K562 (cell line): ENCODE measurements around the gene FOS. TPM values are rescaled to one million over a fixed set of nuclear protein-coding genes. Genes with fewer than 3 reads are reported as not detected.

Experiments
- BRF1 ChIP-seq: IDR thresholded peaks from 3 replicates; pipeline ENCODE4 v1.6.1; 2011; ENCODE audit warnings: borderline replicate concordance, mild to moderate bottlenecking; ENCODE audit not compliant: insufficient read length; ENCODE audit errors: extremely low read depth
- C11orf30 ChIP-seq: fragments of 450-650 bp; IDR thresholded peaks from 2 replicates; pipeline ENCODE4 v1.6.1; 2016; ENCODE audit warnings: low read depth, mild to moderate bottlenecking
- CHCHD3 ChIP-seq: fragments of 250-450 bp; sonication (Bioruptor Pico); IDR thresholded peaks from 2 replicates; pipeline ENCODE4 v2.1.2; 2022; ENCODE audit warnings: mild to moderate bottlenecking
- DACH1 ChIP-seq: fragments of 450-650 bp; IDR thresholded peaks from 2 replicates; pipeline ENCODE4 v1.6.1; 2018; ENCODE audit not compliant: partially characterized antibody
- FOXK1 ChIP-seq: sonication (generic); formaldehyde crosslinking; IDR thresholded peaks from 2 replicates; pipeline ENCODE4 v1.8.0; 2022; ENCODE audit warnings: missing genetic modification reagents, mild to moderate bottlenecking, borderline replicate concordance
- HDAC1 ChIP-seq, 2 experiments: fragments of 450-650 bp; IDR thresholded peaks; 2 replicates each; pipeline ENCODE4 v1.6.1; 2016 to 2017; ENCODE audit warnings: inconsistent platforms in 1 of 2, mild to moderate bottlenecking in 1 of 2, moderate library complexity in 1 of 2
- HMGN3 ChIP-seq: IDR thresholded peaks from 2 replicates; pipeline ENCODE4 v1.6.1; 2011; ENCODE audit warnings: borderline replicate concordance, low read depth, mild to moderate bottlenecking, mixed read lengths, low read length; ENCODE audit not compliant: insufficient read length; ENCODE audit errors: extremely low read depth
- HNRNPL ChIP-seq: fragments of 200-400 bp; formaldehyde crosslinking; IDR thresholded peaks from 2 replicates; pipeline ENCODE4 v1.6.1; 2017; ENCODE audit warnings: low read depth, mild to moderate bottlenecking, low read length
- KLF16 ChIP-seq: IDR thresholded peaks from 2 replicates; pipeline ENCODE4 v1.6.1; 2016; ENCODE audit warnings: antibody characterized with exemption
- LCOR ChIP-seq: sonication (generic); formaldehyde crosslinking; IDR thresholded peaks from 2 replicates; pipeline ENCODE4 v1.8.0; 2022; ENCODE audit warnings: mild to moderate bottlenecking, missing genetic modification reagents
- MAFF ChIP-seq: IDR thresholded peaks from 2 replicates; pipeline ENCODE4 v1.6.1; 2012; ENCODE audit warnings: low read length, improper control_type of control experiment
- MYBL2 ChIP-seq, 2 experiments: fragments of 450-650 bp in 1 of 2; sonication (generic) in 1 of 2; formaldehyde crosslinking in 1 of 2; IDR thresholded peaks; 2 replicates each; pipeline versions ENCODE4 v1.6.1 to v1.8.1; 2017 to 2022; ENCODE audit warnings: borderline replicate concordance in 1 of 2, inconsistent platforms in 1 of 2, low read depth in 1 of 2, mild to moderate bottlenecking in 1 of 2, missing genetic modification reagents in 1 of 2, moderate library complexity in 1 of 2
- NRF1 ChIP-seq, 2 experiments: fragments of 450-650 bp; IDR thresholded peaks in 1 of 2; conservative IDR thresholded peaks in 1 of 2; 2 replicates each; pipeline ENCODE4 v1.6.1; 2014; ENCODE audit warnings: mild to moderate bottlenecking in 2 of 2
- POLR2A ChIP-seq: fragments of 450-650 bp; conservative IDR thresholded peaks from 2 replicates; pipeline ENCODE4 v1.6.1; 2016
- PURB ChIP-seq: sonication (generic); formaldehyde crosslinking; IDR thresholded peaks from 2 replicates; pipeline ENCODE4 v1.9.0; 2021; ENCODE audit warnings: low read depth, mild to moderate bottlenecking, missing genetic modification reagents
- SP1 ChIP-seq: sonication (generic); formaldehyde crosslinking; IDR thresholded peaks from 2 replicates; pipeline ENCODE4 v1.8.1; 2022; ENCODE audit warnings: mild to moderate bottlenecking, missing genetic modification reagents
- SREBF2 ChIP-seq: sonication (generic); formaldehyde crosslinking; IDR thresholded peaks from 2 replicates; pipeline ENCODE4 v1.4.0; 2020; ENCODE audit warnings: mild to moderate bottlenecking, missing genetic modification reagents
- TCF7L2 ChIP-seq: fragments of 150-350 bp; IDR thresholded peaks from 2 replicates; pipeline ENCODE4 v1.6.1; 2016; ENCODE audit warnings: low read depth, mild to moderate bottlenecking, low read length, moderate library complexity
- TGIF2 ChIP-seq: sonication (generic); formaldehyde crosslinking; IDR thresholded peaks from 2 replicates; pipeline ENCODE4 v1.8.1; 2022; ENCODE audit warnings: mild to moderate bottlenecking, missing genetic modification reagents, moderate library complexity
- U2AF2 ChIP-seq: fragments of 200-400 bp; formaldehyde crosslinking; optimal IDR thresholded peaks from 2 replicates; pipeline ENCODE3; 2017; ENCODE audit warnings: low read depth, mild to moderate bottlenecking, low read length
- ZNF316 ChIP-seq: fragments of 450-650 bp; IDR thresholded peaks from 2 replicates; pipeline ENCODE4 v1.6.1; 2016
- ZNF444 ChIP-seq: fragments of 250-450 bp; sonication (Bioruptor Pico); IDR thresholded peaks from 2 replicates; pipeline ENCODE4 v1.4.0; 2020; ENCODE audit warnings: mild to moderate bottlenecking, moderate library complexity
- polyA plus RNA-seq, 8 experiments: library from polyadenylated mRNA; depleted of rRNA in 4 of 8; stranded (reverse) in 5 of 8; unstranded in 3 of 8; fragments of >200 nt; fragmentation: Nextera tagmentation in 2 of 8; fragmentation: Illumina TruSeq in 1 of 8; extraction: Ambion mirVana in 2 of 8; extraction: Trizol in 1 of 8; gene quantifications; 2 replicates each; pipeline versions ENCODE4 v1.2.1 to v1.2.3, GENCODE V29; 2011 to 2014; ENCODE audit warnings: inconsistent platforms in 1 of 8, missing spikeins in 1 of 8
- total RNA-seq, 7 experiments: library from RNA; depleted of rRNA in 6 of 7; stranded (reverse); fragments of >200 nt in 6 of 7; fragmentation: Illumina TruSeq in 2 of 7; extraction: Trizol in 2 of 7; gene quantifications; 2 replicates each; pipeline versions ENCODE4 v1.2.1 to v1.2.3, GENCODE V29; 2011 to 2021; ENCODE audit warnings: low replicate concordance in 1 of 7
- TF ChIP-seq, protein P1 (sequence below): fragments of 450-650 bp; conservative IDR thresholded peaks from 2 replicates; pipeline ENCODE4 v1.6.1; 2016; ENCODE audit warnings: missing genetic modification characterization, low read depth, mild to moderate bottlenecking, control low read depth, missing compliant biosample characterization
- TF ChIP-seq, protein P2 (sequence below): fragments of 250-450 bp; sonication (Bioruptor Pico); IDR thresholded peaks from 2 replicates; pipeline ENCODE4 v1.5.0; 2020; ENCODE audit warnings: mild to moderate bottlenecking
- TF ChIP-seq, protein P3 (sequence below): fragments of 250-450 bp; sonication (Bioruptor Pico); IDR thresholded peaks from 2 replicates; pipeline ENCODE4 v1.4.0; 2020; ENCODE audit warnings: mild to moderate bottlenecking

FOS gene
- total and polyA plus RNA-seq, 9 of the 15 experiments (the other 6 are each of a cell fraction or from before 2014, with no cell fraction given), result 0.54 to 13.8 (median 8.9) TPM

DNA sequence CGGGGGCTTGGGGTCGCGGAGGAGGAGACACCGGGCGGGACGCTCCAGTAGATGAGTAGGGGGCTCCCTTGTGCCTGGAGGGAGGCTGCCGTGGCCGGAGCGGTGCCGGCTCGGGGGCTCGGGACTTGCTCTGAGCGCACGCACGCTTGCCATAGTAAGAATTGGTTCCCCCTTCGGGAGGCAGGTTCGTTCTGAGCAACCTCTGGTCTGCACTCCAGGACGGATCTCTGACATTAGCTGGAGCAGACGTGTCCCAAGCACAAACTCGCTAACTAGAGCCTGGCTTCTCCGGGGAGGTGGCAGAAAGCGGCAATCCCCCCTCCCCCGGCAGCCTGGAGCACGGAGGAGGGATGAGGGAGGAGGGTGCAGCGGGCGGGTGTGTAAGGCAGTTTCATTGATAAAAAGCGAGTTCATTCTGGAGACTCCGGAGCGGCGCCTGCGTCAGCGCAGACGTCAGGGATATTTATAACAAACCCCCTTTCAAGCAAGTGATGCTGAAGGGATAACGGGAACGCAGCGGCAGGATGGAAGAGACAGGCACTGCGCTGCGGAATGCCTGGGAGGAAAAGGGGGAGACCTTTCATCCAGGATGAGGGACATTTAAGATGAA, 630 bp downstream of the FOS start (continued):
- TF ChIP-seq, protein P1, sequence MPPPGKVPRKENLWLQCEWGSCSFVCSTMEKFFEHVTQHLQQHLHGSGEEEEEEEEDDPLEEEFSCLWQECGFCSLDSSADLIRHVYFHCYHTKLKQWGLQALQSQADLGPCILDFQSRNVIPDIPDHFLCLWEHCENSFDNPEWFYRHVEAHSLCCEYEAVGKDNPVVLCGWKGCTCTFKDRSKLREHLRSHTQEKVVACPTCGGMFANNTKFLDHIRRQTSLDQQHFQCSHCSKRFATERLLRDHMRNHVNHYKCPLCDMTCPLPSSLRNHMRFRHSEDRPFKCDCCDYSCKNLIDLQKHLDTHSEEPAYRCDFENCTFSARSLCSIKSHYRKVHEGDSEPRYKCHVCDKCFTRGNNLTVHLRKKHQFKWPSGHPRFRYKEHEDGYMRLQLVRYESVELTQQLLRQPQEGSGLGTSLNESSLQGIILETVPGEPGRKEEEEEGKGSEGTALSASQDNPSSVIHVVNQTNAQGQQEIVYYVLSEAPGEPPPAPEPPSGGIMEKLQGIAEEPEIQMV (tag), result no peak
- no peak for TF ChIP-seq C11orf30
- TF ChIP-seq MYBL2 (IDR thresholded peaks at IDR 0.05; ENCODE audit: low read depth), result no peak
- no peak for TF ChIP-seq MYBL2 (CRISPR knock-in tag; IDR thresholded peaks at IDR 0.05; ENCODE audit: borderline replicate concordance)
- TF ChIP-seq CHCHD3, result no peak
- TF ChIP-seq, protein P2, sequence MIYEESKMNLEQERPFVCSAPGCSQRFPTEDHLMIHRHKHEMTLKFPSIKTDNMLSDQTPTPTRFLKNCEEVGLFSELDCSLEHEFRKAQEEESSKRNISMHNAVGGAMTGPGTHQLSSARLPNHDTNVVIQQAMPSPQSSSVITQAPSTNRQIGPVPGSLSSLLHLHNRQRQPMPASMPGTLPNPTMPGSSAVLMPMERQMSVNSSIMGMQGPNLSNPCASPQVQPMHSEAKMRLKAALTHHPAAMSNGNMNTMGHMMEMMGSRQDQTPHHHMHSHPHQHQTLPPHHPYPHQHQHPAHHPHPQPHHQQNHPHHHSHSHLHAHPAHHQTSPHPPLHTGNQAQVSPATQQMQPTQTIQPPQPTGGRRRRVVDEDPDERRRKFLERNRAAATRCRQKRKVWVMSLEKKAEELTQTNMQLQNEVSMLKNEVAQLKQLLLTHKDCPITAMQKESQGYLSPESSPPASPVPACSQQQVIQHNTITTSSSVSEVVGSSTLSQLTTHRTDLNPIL, result no peak
- TF ChIP-seq HMGN3, result peak; percentile 19
- TF ChIP-seq NRF1 (conservative IDR thresholded peaks at IDR 0.05 in 1 of 2, IDR thresholded peaks at IDR 0.05 in 1 of 2), result peak; percentile 75 to 76
- TF ChIP-seq MAFF, result no peak
- no peak for TF ChIP-seq ZNF316
- TF ChIP-seq, protein P3, sequence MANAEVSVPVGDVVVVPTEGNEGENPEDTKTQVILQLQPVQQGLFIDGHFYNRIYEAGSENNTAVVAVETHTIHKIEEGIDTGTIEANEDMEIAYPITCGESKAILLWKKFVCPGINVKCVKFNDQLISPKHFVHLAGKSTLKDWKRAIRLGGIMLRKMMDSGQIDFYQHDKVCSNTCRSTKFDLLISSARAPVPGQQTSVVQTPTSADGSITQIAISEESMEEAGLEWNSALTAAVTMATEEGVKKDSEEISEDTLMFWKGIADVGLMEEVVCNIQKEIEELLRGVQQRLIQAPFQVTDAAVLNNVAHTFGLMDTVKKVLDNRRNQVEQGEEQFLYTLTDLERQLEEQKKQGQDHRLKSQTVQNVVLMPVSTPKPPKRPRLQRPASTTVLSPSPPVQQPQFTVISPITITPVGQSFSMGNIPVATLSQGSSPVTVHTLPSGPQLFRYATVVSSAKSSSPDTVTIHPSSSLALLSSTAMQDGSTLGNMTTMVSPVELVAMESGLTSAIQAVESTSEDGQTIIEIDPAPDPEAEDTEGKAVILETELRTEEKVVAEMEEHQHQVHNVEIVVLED (CRISPR knock-in tag), result no peak
- TF ChIP-seq SREBF2 (CRISPR knock-in tag), result no peak
- peak; percentile 17; the same call in 1 of the 2 replicates for TF ChIP-seq SP1
- no peak for TF ChIP-seq TGIF2
- TF ChIP-seq FOXK1 (CRISPR knock-in tag), result 0 out of 2 replicates have a peak, but pooled peaks have one; percentile 82
- no peak for TF ChIP-seq ZNF444
- TF ChIP-seq PURB, result no peak
- no peak for TF ChIP-seq U2AF2
- 0 out of 2 replicates have a peak, but pooled peaks have one; percentile 11 for TF ChIP-seq HNRNPL
- TF ChIP-seq TCF7L2, result no peak
- no peak for TF ChIP-seq KLF16
- no peak for TF ChIP-seq DACH1
- no peak for TF ChIP-seq BRF1
- no peak; the same call in 1 of the 2 replicates for TF ChIP-seq LCOR
- TF ChIP-seq HDAC1 (IDR thresholded peaks at IDR 0.05), result no peak
- TF ChIP-seq POLR2A, result no peak
